H9 (cell line): ENCODE measurements around the gene PEX5L. TPM values are rescaled to one million over a fixed set of nuclear protein-coding genes. Genes with fewer than 3 reads are reported as not detected.

Experiments used
- DNase-seq: peaks from one replicate; pipeline ENCODE4 v3.0.0-alpha.2; 2017
- H2AFZ ChIP-seq: one replicate; pipeline ENCODE4 v1.6.1; 2013; ENCODE audit warnings: mild to moderate bottlenecking, low read length, control low read depth, moderate library complexity
- H2AK5ac ChIP-seq: 2 replicates; pipeline ENCODE4 v1.6.1; 2013; ENCODE audit warnings: low read length, control low read depth, mixed read lengths; ENCODE audit not compliant: insufficient read length
- H2BK120ac ChIP-seq: one replicate; pipeline ENCODE4 v1.6.1; 2013; ENCODE audit warnings: low read depth, mild to moderate bottlenecking, low read length, control low read depth, inconsistent platforms; ENCODE audit not compliant: poor library complexity, severe bottlenecking
- H2BK12ac ChIP-seq: 2 replicates; pipeline ENCODE4 v1.6.1; 2013; ENCODE audit warnings: low read length, control low read depth, mixed read lengths, low read depth; ENCODE audit not compliant: insufficient read length
- H2BK15ac ChIP-seq: 2 replicates; pipeline ENCODE4 v1.6.1; 2013; ENCODE audit warnings: low read depth, low read length, control low read depth
- H2BK20ac ChIP-seq: one replicate; pipeline ENCODE4 v1.6.1; 2013; ENCODE audit warnings: low read depth, mild to moderate bottlenecking, low read length, control low read depth, inconsistent platforms; ENCODE audit not compliant: poor library complexity, severe bottlenecking
- H2BK5ac ChIP-seq: 2 replicates; pipeline ENCODE4 v1.6.1; 2013; ENCODE audit warnings: low read length, control low read depth, mixed read lengths; ENCODE audit not compliant: insufficient read length
- H3K14ac ChIP-seq: 2 replicates; pipeline ENCODE4 v1.6.1; 2013; ENCODE audit warnings: low read length, control low read depth; ENCODE audit not compliant: insufficient read depth
- H3K18ac ChIP-seq: 2 replicates; pipeline ENCODE4 v1.6.1; 2013; ENCODE audit warnings: low read depth, mild to moderate bottlenecking, mixed read lengths, low read length, control low read depth; ENCODE audit not compliant: insufficient read length
- H3K23ac ChIP-seq: 2 replicates; pipeline ENCODE4 v1.6.1; 2013; ENCODE audit warnings: low read length, control low read depth, mixed read lengths, low read depth; ENCODE audit not compliant: insufficient read length
- H3K23me2 ChIP-seq: 2 replicates; pipeline ENCODE4 v1.6.1; 2013; ENCODE audit warnings: low read depth, mild to moderate bottlenecking, mixed read lengths, low read length, control low read depth; ENCODE audit not compliant: insufficient read length, poor library complexity, severe bottlenecking
- H3K27ac ChIP-seq: 2 replicates; pipeline ENCODE4 v1.5.1; 2013; ENCODE audit warnings: low read length, control low read depth, mixed read lengths, low read depth; ENCODE audit not compliant: insufficient read length
- H3K27me3 ChIP-seq: 2 replicates; pipeline ENCODE4 v1.6.1; 2013; ENCODE audit warnings: low read length, control low read depth, inconsistent platforms; ENCODE audit not compliant: insufficient read depth
- H3K4ac ChIP-seq: 2 replicates; pipeline ENCODE4 v1.6.1; 2013; ENCODE audit warnings: low read depth, mild to moderate bottlenecking, control low read depth, inconsistent platforms, low read length, moderate library complexity
- H3K4me1 ChIP-seq: 2 replicates; pipeline ENCODE4 v1.6.1; 2013; ENCODE audit warnings: low read length, control low read depth, inconsistent platforms; ENCODE audit not compliant: insufficient read depth
- H3K4me2 ChIP-seq: 2 replicates; pipeline ENCODE4 v1.6.1; 2013; ENCODE audit warnings: low read length, control low read depth, mixed read lengths; ENCODE audit not compliant: insufficient read length, insufficient read depth
- H3K56ac ChIP-seq: 2 replicates; pipeline ENCODE4 v1.6.1; 2013; ENCODE audit warnings: low read depth, mild to moderate bottlenecking, mixed read lengths, low read length, control low read depth; ENCODE audit not compliant: insufficient read length
- H3K79me1 ChIP-seq: 2 replicates; pipeline ENCODE4 v1.6.1; 2013; ENCODE audit warnings: low read depth, mild to moderate bottlenecking, moderate library complexity, low read length, control low read depth, inconsistent platforms; ENCODE audit not compliant: insufficient read depth, poor library complexity, severe bottlenecking
- H3K79me2 ChIP-seq: 2 replicates; pipeline ENCODE4 v1.6.1; 2013; ENCODE audit warnings: low read length, control low read depth, inconsistent platforms; ENCODE audit not compliant: insufficient read depth
- H3K9ac ChIP-seq: 2 replicates; pipeline ENCODE4 v1.6.1; 2013; ENCODE audit warnings: low read length, control low read depth, mixed read lengths; ENCODE audit not compliant: insufficient read length; ENCODE audit errors: extremely low read depth
- H3K9me3 ChIP-seq: one replicate; pipeline ENCODE4 v1.6.1; 2013; ENCODE audit warnings: low read depth, low read length, inconsistent platforms; ENCODE audit not compliant: control insufficient read depth
- H3T11ph ChIP-seq: one replicate; pipeline ENCODE4 v1.6.1; 2013; ENCODE audit warnings: mild to moderate bottlenecking, low read length, control low read depth, inconsistent platforms
- H4K20me1 ChIP-seq: one replicate; pipeline ENCODE4 v1.6.1; 2013; ENCODE audit not compliant: control insufficient read depth, insufficient read length, insufficient read depth
- H4K5ac ChIP-seq: 2 replicates; pipeline ENCODE4 v1.6.1; 2013; ENCODE audit warnings: low read depth, mild to moderate bottlenecking, mixed read lengths, low read length, control low read depth; ENCODE audit not compliant: insufficient read length
- H4K8ac ChIP-seq: replicated peaks from 2 replicates; pipeline ENCODE4 v1.6.1; 2013; ENCODE audit warnings: low read length, control low read depth, mixed read lengths, low read depth; ENCODE audit not compliant: insufficient read length
- H4K91ac ChIP-seq: 2 replicates; pipeline ENCODE4 v1.6.1; 2013; ENCODE audit warnings: low read depth, mild to moderate bottlenecking, moderate library complexity, mixed read lengths, low read length, control low read depth; ENCODE audit not compliant: insufficient read length
- H3K27ac Mint-ChIP-seq, 3 experiments: 2 replicates in 2 of 3; 3 replicates in 1 of 3; pipeline ENCODE4 v1.8.0; 2020 to 2021; ENCODE audit warnings: mixed read lengths in 3 of 3, mild to moderate bottlenecking in 1 of 3, moderate library complexity in 1 of 3
- H3K27me3 Mint-ChIP-seq: 2 replicates; pipeline ENCODE4 v1.8.0; 2021; ENCODE audit warnings: low read depth, mild to moderate bottlenecking, moderate library complexity, mixed read lengths
- H3K36me3 Mint-ChIP-seq, 3 experiments: 2 replicates in 2 of 3; 3 replicates in 1 of 3; pipeline ENCODE4 v1.8.0; 2020 to 2021; ENCODE audit warnings: low read depth in 3 of 3, mixed read lengths in 3 of 3; ENCODE audit not compliant: insufficient read depth in 1 of 3
- H3K4me1 Mint-ChIP-seq, 2 experiments: 2 replicates each; pipeline ENCODE4 v1.8.0; 2020; ENCODE audit warnings: mixed read lengths in 2 of 2
- H3K4me3 Mint-ChIP-seq, 2 experiments: 2 replicates in 1 of 2; 3 replicates in 1 of 2; pipeline ENCODE4 v1.8.0; 2020 to 2021; ENCODE audit warnings: mild to moderate bottlenecking in 2 of 2, mixed read lengths in 2 of 2, moderate library complexity in 1 of 2
- H3K9me3 Mint-ChIP-seq, 2 experiments: 2 replicates in 1 of 2; 3 replicates in 1 of 2; pipeline ENCODE4 v1.8.0; 2020; ENCODE audit warnings: mild to moderate bottlenecking in 2 of 2, mixed read lengths in 2 of 2, moderate library complexity in 1 of 2
- CTCF ChIP-seq: fragments of 200-600 bp; sonication (generic); conservative IDR thresholded peaks from 3 replicates; pipeline ENCODE4 v1.8.0; 2021; ENCODE audit warnings: antibody characterized with exemption, mild to moderate bottlenecking
- WGBS: extraction: QIAGEN DNeasy Blood & Tissue Kit; methylation state at CpG from one replicate; pipeline ENCODE4 v1.1.7; 2013; ENCODE audit warnings: missing lambda C conversion rate, low lambda C conversion rate, mixed read lengths; ENCODE audit not compliant: insufficient read length; ENCODE audit errors: extremely low coverage; 5-methylcytosine and 5-hydroxymethylcytosine counted together
- total RNA-seq: library from RNA; stranded (reverse); gene quantifications from 2 replicates; pipeline ENCODE4 v1.2.1, GENCODE V29; 2021

PEX5L gene
- total RNA-seq, 1 experiment from 2014 or later = 0.85 TPM

- Histone ChIP-seq H3T11ph (no peak overlapping the region), H3K79me1 (no peaks in the 10 kb centered on the region), H3K4me2 (no peak overlapping the region), H3K27ac (no peak overlapping the region), H3K27me3 (no peaks in the 10 kb centered on the region), H3K79me2 (no peaks in the 10 kb centered on the region), H3K4me1 (peaks cover 4% of the 10 kb centered on the region; the same call in 1 of the 2 replicates), H3K4ac (no peak overlapping the region), H2AFZ (no peak overlapping the region), H2BK20ac (no peak overlapping the region), H3K9ac (no peak overlapping the region), H2BK15ac (no peak overlapping the region), H2BK5ac (no peak overlapping the region), H3K23ac (no peak overlapping the region), H4K5ac (no peak overlapping the region), H2AK5ac (no peak overlapping the region), H3K23me2 (no peaks in the 10 kb centered on the region), H4K20me1 (no peaks in the 10 kb centered on the region), H3K56ac (no peak overlapping the region), H2BK12ac (no peak overlapping the region), H3K14ac (no peak overlapping the region), H4K8ac (no peak overlapping the region), H4K91ac (no peak overlapping the region), H2BK120ac (no peak overlapping the region), H3K18ac (no peak overlapping the region), H3K9me3 (no peaks in the 10 kb centered on the region)
- no peak overlapping the region for H3K27ac Mint-ChIP-seq
- no peak overlapping the region for H3K4me3 Mint-ChIP-seq
- no peaks in the 10 kb centered on the region for H3K27me3 Mint-ChIP-seq
- no peaks in the 10 kb centered on the region for H3K36me3 Mint-ChIP-seq
- DNase-seq = no peak
- H3K9me3 Mint-ChIP-seq = no peaks in the 10 kb centered on the region; a peak in 1 of 5 replicates
- no CpG with 5 or more reads among the region's 2 CpGs for WGBS
- no peak for TF ChIP-seq CTCF
- H3K4me1 Mint-ChIP-seq = peaks cover 43 to 58% of the 10 kb centered on the region in 2 experiments
Measured at GRCh38 chr3:179885950-179886349, 150.8 kb downstream of the PEX5L start.
